Pulmonary artery endothelial cell (primary cell): ENCODE data around the gene PTDSS2. TPM values are rescaled to one million over a fixed set of nuclear protein-coding genes. Genes with fewer than 3 reads are reported as not detected.
"Not testable (repeated sequence)": the region's sequence is repeated elsewhere in the genome, so short reads cannot be mapped to it uniquely, and the experiment has no call there.

ENCODE experiments used
- DNase-seq: peaks from one replicate; pipeline ENCODE4 v3.0.0-alpha.2; 2011; ENCODE audit warnings: low read depth, low spot score
- total RNA-seq: library from RNA; depleted of rRNA; stranded (reverse); fragments of >200 nt; gene quantifications from 2 replicates; pipeline ENCODE4 v1.2.3, GENCODE V29; 2014

The PTDSS2 gene
- total RNA-seq, 1 donor from 2014 or later = 32.1 TPM

DNA sequence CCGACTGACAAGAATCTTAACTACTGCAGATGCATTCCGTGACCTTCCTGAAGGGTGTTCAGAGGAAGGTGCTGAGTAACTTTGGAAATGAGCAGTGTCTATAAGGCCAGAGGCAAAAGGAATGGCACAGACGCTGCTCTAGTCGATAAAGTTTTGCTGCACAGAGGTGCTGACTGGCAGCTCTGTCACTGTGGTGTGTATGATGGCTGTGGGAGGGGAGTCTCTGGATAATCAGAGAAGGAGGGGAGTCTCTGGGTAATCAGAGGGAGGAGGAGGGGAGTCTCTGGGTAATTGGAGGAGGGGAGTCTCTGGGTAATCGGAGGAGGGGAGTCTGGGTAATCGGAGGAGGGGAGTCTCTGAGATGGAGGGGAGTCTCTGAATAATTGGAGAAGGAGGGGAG is 18.4 kb downstream of the PTDSS2 start:
- no peak for DNase-seq

DNA sequence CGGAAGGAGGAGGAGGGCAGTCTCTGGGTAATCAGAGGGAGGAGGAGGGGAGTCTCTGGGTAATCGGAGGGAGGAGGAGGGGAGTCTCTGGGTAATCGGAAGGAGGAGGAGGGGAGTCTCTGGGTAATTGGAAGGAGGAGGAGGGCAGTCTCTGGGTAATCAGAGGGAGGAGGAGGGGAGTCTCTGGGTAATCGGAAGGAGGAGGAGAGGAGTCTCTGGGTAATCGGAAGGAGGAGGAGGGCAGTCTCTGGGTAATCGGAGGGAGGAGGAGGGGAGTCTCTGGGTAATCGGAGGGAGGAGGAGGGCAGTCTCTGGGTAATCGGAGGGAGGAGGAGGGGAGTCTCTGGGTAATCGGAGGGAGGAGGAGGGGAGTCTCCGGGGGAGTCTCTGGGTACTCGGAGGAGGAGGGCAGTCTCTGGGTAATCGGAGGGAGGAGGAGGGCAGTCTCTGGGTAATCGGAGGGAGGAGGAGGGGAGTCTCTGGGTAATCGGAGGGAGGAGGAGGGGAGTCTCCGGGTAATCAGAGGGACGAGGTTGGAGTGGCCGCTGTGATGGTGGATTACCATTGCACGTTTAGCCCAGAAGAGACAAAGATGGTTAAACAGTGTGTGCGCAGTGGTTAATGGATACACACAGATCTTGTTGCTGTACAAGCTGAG is 19.1 kb downstream of the PTDSS2 start:
- not testable (repeated sequence) for DNase-seq

- peak; percentile 64 for DNase-seq
Measured at GRCh38 chr11:469684-470560, 19.8 kb downstream of the PTDSS2 start.

GRCh38 chr11:471468-472145 is 21.5 kb downstream of the PTDSS2 start:
- DNase-seq = no peak

- no peak for DNase-seq
Measured at GRCh38 chr11:472272-472671, 22.2 kb downstream of the PTDSS2 start.

DNA sequence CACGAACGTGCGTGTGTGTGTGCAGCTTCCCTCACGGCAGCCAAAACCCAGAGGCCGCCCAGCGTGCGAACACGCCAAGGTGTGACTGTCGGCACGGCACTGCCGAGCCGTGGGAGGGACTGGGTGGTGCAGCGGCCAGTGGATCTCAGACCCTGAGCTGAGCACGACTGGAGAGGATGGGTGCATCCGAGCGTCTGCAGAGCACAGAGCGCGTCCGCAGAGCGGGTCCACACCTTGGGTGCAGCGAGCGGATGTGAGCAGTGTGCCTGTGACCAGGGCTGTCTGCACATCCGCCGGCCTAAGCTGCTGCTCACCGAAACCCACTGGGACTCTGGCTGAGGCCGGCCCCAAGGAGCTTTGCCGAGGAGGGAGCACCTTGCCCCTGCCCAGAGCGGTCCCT is 22.7 kb downstream of the PTDSS2 start:
- no peak for DNase-seq

- DNase-seq = no peak
Measured at GRCh38 chr11:473415-473814, 23.3 kb downstream of the PTDSS2 start.

GRCh38 chr11:473962-474785 is 24.1 kb downstream of the PTDSS2 start:
- no peak for DNase-seq

- no peak for DNase-seq
Measured at GRCh38 chr11:474914-475506, 24.9 kb downstream of the PTDSS2 start.

DNA sequence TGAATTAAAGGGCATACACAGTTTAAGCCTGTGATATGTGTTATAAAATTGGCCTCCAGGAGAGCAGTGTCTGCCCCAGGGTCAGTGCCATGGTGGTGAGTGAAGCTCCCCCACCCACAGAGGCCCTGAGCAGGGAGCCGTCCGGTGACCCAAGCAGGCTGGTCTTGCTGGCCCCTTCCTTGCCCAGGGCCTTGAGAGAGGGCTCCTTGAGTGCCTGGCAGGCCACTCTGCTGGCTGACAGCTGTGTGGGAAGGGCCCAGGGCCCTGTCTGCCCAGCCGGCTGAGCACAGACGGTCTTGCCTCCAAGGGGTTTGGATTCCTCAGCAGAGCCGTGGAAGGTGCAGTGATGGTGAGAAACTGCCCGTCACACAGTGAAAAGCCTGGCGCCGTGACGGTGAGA is 25.9 kb downstream of the PTDSS2 start:
- DNase-seq = no peak

GRCh38 chr11:476416-476815 is 26.3 kb downstream of the PTDSS2 start:
- no peak for DNase-seq

DNA sequence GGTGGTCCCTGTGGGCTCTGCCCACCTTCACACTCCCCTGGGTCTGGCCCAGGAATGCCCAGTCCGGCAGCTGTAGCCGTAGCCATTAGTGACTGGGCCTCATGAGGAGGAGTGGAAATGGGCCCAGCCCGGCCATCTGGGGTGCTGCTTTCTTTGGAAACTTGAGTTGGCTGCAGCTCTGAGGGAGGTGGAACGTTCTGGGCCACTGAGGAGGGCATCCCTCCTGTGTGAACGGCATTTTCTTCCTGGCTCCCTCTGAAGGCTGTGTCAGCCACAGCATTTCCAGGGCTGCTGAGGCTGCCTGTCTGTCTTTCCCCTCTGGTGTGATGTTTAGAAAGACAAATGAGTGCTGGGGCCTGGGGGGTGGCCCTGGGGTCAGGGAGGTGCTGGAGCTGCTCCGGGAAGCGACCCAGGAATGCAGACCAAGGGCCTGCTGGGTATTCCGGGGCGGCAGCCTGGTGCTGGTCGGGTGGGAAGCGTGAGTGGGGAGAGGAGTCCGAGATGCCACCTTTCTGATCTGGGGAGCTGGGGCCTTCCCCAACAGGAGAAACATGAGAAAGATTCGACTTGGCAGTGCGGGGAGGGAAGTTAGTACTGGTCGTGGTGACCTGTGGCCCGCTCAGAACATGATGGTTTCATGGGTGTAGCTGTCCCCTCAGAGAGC is 27.1 kb downstream of the PTDSS2 start:
- DNase-seq = no peak

DNA sequence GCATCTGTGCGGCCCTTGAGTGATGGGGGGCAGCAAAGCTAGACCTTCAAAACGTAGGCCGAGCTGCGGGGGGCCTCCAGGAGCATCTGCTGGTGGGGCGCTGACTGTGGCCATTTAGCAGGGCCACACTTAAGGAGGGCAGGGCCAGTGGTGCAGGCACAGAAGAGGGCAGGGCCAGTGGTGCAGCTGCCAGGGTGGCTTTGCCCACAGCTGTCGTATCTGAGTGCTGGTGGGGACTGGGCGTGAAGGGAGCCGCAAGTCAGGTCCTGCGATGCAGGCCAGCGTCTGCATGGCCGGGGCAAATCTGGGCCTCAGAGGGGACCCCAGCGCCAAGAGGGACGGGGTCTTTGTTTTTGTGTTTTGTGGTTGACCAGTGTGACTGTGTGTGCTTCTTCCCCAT is 29.2 kb downstream of the PTDSS2 start:
- DNase-seq = no peak

DNA sequence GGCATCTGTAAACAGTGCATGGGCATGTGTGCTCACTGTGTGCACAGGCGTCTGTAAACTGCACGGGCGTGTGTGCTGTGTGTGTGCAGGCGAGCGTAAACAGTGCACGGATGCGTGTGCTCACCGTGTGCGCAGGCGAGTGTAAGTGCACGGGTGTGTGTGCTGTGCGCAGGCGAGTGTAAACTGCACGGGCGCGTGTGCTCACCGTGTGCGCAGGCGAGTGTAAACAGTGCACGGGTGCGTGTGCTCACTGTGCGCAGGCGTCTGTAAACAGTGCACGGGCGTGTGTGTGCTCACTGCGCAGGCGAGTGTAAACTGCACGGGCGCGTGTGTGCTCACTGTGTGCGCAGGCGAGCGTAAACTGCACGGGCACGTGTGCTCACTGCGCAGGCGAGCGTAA is 34.5 kb downstream of the PTDSS2 start:
- DNase-seq = no peak

- DNase-seq = no peak
Measured at GRCh38 chr11:486189-486588, 36.1 kb downstream of the PTDSS2 start.

- DNase-seq = no peak
Measured at GRCh38 chr11:487571-488021, 37.5 kb downstream of the PTDSS2 start.

DNA sequence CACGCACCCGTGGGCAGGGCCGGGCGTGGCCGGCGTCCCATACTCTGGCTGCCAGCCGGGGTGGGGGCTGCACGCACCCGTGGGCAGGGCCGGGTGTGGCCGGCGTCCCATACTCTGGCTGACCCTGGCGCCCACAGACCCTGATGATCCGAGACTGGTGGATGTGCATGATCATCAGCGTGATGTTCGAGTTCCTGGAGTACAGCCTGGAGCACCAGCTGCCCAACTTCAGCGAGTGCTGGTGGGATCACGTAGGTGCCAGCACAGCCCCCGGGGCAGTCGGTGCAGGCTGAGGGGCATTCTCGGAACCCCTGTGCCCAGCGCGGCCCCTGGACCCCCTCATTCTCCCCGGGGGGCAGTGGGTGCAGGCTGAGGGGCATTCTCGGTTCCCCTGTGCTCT is 38.0 kb downstream of the PTDSS2 start:
- no peak for DNase-seq

GRCh38 chr11:488579-488978 is 38.5 kb downstream of the PTDSS2 start:
- no peak for DNase-seq

- DNase-seq = no peak
Measured at GRCh38 chr11:488992-489391, 38.9 kb downstream of the PTDSS2 start.

DNA sequence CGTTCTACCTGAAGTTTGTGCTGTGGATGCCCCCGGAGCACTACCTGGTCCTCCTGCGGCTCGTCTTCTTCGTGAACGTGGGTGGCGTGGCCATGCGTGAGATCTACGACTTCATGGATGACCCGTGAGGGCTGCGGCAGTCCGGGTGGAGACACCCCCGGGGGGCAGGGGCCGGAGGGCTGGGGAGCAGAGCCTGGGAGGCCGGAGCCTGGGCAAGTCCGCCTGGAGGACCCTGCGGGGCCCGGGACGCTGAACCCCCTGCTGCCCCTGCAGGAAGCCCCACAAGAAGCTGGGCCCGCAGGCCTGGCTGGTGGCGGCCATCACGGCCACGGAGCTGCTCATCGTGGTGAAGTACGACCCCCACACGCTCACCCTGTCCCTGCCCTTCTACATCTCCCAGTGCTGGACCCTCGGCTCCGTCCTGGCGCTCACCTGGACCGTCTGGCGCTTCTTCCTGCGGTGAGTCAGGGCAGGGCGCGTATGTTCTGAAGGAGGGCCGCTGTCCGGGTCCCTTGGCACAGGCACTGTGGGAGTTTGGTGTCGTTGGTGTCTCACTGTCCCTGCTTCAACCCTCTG is 39.6 kb downstream of the PTDSS2 start:
- DNase-seq = no peak
